GM21447 (cell line): ENCODE data around the gene PRDM15.

Source experiments
- ATAC-seq: cut with Tn5 transposase; IDR thresholded peaks from one replicate; pipeline ENCODE4 v1.9.1; 2021; ENCODE audit not compliant: unreplicated experiment

The PRDM15 gene

DNA sequence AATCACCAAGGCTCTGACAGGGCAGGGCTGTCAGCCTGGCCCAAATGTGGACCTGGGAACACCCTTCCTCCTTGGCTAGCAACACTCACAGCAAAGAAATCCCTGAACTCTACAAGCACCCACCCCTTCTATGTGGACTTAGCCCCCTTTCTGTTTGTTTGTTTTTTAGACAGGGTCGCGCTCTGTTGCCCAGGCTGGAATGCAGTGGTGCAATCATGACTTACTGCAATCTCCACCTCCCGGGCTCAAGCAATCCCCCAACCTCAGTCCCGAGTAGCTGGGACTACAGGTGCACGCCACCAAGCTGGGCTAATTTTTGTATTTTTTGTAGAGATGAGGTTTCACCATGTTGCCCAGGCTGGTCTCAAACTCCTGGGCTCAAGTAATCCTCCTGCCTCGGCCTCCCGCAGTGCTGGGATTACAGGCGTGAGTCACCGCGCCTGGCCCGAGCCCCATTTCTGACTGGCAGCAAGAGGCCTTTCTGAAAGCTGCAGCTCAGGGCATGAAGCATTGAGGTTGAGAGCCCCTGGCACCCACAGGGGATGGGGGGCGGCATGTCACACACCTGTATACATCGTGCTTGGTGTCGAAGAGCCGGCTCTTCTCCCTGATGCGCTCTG, 128.5 kb downstream of the PRDM15 start:
- ATAC-seq, result no peak

DNA sequence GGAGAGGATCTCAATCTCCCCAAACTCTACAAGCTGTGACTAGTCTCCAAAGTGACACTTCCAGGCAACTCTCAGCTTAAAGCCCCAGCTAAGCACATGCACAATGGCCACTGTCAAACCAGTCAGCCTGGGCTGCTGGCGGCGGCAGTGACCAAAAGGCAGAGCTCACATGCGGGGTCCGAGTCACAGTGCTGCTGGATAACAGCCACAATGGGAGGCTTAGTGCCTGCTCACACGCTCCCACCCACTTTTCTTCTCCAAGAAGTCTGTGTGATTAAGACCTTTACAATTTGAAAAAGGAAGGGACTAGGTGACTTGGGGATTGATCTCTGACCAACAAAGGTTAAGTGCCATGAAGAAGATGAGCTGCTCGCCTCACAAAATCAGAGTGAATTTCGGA, 129.1 kb downstream of the PRDM15 start:
- no peak for ATAC-seq

DNA sequence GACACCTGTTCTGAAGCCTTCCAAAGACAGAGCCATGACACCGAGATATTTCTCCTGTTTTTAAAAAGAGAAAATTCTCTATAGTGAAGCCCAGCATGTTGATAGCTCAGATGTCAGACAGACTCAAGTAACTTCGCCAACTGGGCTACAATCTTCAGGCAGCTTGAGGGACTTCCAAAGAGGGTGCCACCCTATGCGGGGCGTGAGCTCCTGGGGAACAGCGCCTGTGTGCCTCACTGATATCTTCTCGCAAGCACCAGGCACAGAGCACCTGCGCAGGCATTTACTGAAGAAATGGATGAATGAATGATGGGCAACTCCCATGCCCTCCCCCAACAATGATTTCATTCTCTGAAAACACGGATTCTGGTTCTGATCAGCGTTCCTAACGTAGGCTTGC, 129.9 kb downstream of the PRDM15 start:
- ATAC-seq, result no peak
